ENCODE data around the gene DLGAP1. TPM values are rescaled to one million over a fixed set of nuclear protein-coding genes. Genes with fewer than 3 reads are reported as not detected.

DLGAP1 gene
- total and polyA plus RNA-seq, 2 experiments from 2014 or later, result 3.1 to 6.5 TPM

- TF ChIP-seq EZH2phosphoT487 (IDR thresholded peaks at IDR 0.05; ENCODE audit: low read depth, severe bottlenecking, unreplicated experiment), result no peak
- no peak for TF ChIP-seq EZH2 (IDR thresholded peaks at IDR 0.05; ENCODE audit: borderline replicate concordance)
- no peak for TF ChIP-seq CTCF (IDR thresholded peaks at IDR 0.05; ENCODE audit: poor library complexity)
- no peaks in the 10 kb centered on the region for H4K20me1 ChIP-seq (ENCODE audit: insufficient read depth, poor library complexity, severe bottlenecking)
- no peak overlapping the region for H3K27ac ChIP-seq
- H3K4me1 ChIP-seq (ENCODE audit: insufficient read depth), result no peaks in the 10 kb centered on the region
- no peak for DNase-seq (ENCODE audit: low spot score)
- no peak overlapping the region for H3K4me2 ChIP-seq
- no peaks in the 10 kb centered on the region for H3K79me2 ChIP-seq
- no peak overlapping the region for H3K4me3 ChIP-seq
- H2AFZ ChIP-seq, result no peak overlapping the region
- no peaks in the 10 kb centered on the region for H3K27me3 ChIP-seq
- H3K9me2 ChIP-seq (replicated peaks; ENCODE audit: insufficient read depth), result no peaks in the 10 kb centered on the region
- no peaks in the 10 kb centered on the region for H3K9me3 ChIP-seq (ENCODE audit: low read depth)
- 46% methylated on average over 2 of the region's 2 CpGs for WGBS (ENCODE audit: low lambda C conversion rate, missing lambda C conversion rate)
- no peaks in the 10 kb centered on the region for H3K36me3 ChIP-seq (replicated peaks; ENCODE audit: insufficient read depth, low read depth)
Measured at GRCh38 chr18:4232656-4233055, 222.5 kb downstream of the DLGAP1 start.

DNA sequence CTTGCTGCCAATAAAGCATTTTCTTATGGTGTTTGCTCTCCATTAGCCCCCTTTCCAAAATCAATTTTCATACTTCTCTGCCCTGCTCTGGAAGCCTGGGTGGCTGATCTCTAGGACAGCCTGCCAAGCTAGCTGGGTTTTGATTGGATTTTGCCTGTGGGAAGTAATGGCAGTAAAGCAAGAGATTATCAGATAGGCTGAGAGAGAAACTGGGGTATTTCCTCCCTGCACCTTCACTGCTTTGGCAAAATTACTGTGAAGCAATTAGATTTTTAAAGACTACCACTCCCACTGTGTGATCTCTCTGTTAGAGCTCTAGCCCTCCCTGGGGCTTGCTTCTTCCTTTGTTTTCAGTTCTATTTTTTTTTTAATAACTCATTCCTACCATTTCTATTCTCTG is 223.8 kb downstream of the DLGAP1 start:
- TF ChIP-seq EZH2 (IDR thresholded peaks at IDR 0.05; ENCODE audit: borderline replicate concordance), result no peak
- TF ChIP-seq EZH2phosphoT487 (IDR thresholded peaks at IDR 0.05; ENCODE audit: low read depth, severe bottlenecking, unreplicated experiment), result no peak
- TF ChIP-seq CTCF (IDR thresholded peaks at IDR 0.05; ENCODE audit: poor library complexity), result no peak
- DNase-seq (ENCODE audit: low spot score), result no peak

GRCh38 chr18:4230450-4231168 is 224.5 kb downstream of the DLGAP1 start:
- H2AFZ ChIP-seq, result no peak overlapping the region
- no peaks in the 10 kb centered on the region for H3K4me1 ChIP-seq (ENCODE audit: insufficient read depth)
- H4K20me1 ChIP-seq (ENCODE audit: insufficient read depth, poor library complexity, severe bottlenecking), result no peaks in the 10 kb centered on the region
- H3K27me3 ChIP-seq, result no peaks in the 10 kb centered on the region
- no peak for TF ChIP-seq EZH2phosphoT487 (IDR thresholded peaks at IDR 0.05; ENCODE audit: low read depth, severe bottlenecking, unreplicated experiment)
- no peak for TF ChIP-seq CTCF (IDR thresholded peaks at IDR 0.05; ENCODE audit: poor library complexity)
- no peak for TF ChIP-seq EZH2 (IDR thresholded peaks at IDR 0.05; ENCODE audit: borderline replicate concordance)
- H3K27ac ChIP-seq, result no peak overlapping the region
- no peaks in the 10 kb centered on the region for H3K9me2 ChIP-seq (replicated peaks; ENCODE audit: insufficient read depth)
- 84% methylated on average over 3 of the region's 3 CpGs for WGBS (ENCODE audit: low lambda C conversion rate, missing lambda C conversion rate)
- DNase-seq (ENCODE audit: low spot score), result no peak
- H3K4me2 ChIP-seq, result no peak overlapping the region
- no peaks in the 10 kb centered on the region for H3K36me3 ChIP-seq (replicated peaks; ENCODE audit: insufficient read depth, low read depth)
- no peaks in the 10 kb centered on the region for H3K9me3 ChIP-seq (ENCODE audit: low read depth)
- no peaks in the 10 kb centered on the region for H3K79me2 ChIP-seq
- no peak overlapping the region for H3K4me3 ChIP-seq

More for the DNA sequence above, 223.8 kb downstream of the DLGAP1 start:
- Histone ChIP-seq H3K9me3 (ENCODE audit: low read depth) (no peaks in the 10 kb centered on the region), H3K27ac (no peak overlapping the region), H3K79me2 (no peaks in the 10 kb centered on the region), H3K36me3 (replicated peaks; ENCODE audit: insufficient read depth, low read depth) (no peaks in the 10 kb centered on the region), H3K4me3 (no peak overlapping the region), H3K4me2 (no peak overlapping the region), H3K27me3 (no peaks in the 10 kb centered on the region), H3K9me2 (replicated peaks; ENCODE audit: insufficient read depth) (no peaks in the 10 kb centered on the region), H3K4me1 (ENCODE audit: insufficient read depth) (no peaks in the 10 kb centered on the region), H4K20me1 (ENCODE audit: insufficient read depth, poor library complexity, severe bottlenecking) (no peaks in the 10 kb centered on the region), H2AFZ (no peak overlapping the region)
